HFFc6 (cell line): ENCODE results near the gene TRPM2. TPM values are rescaled to one million over a fixed set of nuclear protein-coding genes. Genes with fewer than 3 reads are reported as not detected.

Source experiments
- DNase-seq: peaks from one replicate; pipeline ENCODE4 v3.0.0-alpha.2; 2018
- H3K27ac Mint-ChIP-seq: 2 replicates; pipeline ENCODE4 v1.8.0; 2020; ENCODE audit warnings: mild to moderate bottlenecking, mixed read lengths
- H3K27me3 Mint-ChIP-seq: 2 replicates; pipeline ENCODE4 v1.8.0; 2021; ENCODE audit warnings: mild to moderate bottlenecking, moderate library complexity, mixed read lengths; ENCODE audit not compliant: insufficient read depth
- H3K36me3 Mint-ChIP-seq: 2 replicates; pipeline ENCODE4 v1.8.0; 2021; ENCODE audit warnings: low read depth, mixed read lengths
- H3K4me1 Mint-ChIP-seq: 2 replicates; pipeline ENCODE4 v1.8.0; 2020; ENCODE audit warnings: low read depth, mixed read lengths
- H3K4me3 Mint-ChIP-seq: 2 replicates; pipeline ENCODE4 v1.8.0; 2020; ENCODE audit warnings: mild to moderate bottlenecking, moderate library complexity, mixed read lengths
- H3K9me3 Mint-ChIP-seq: 2 replicates; pipeline ENCODE4 v1.8.0; 2020; ENCODE audit warnings: mild to moderate bottlenecking, mixed read lengths
- CTCF ChIP-seq: fragments of 200-600 bp; sonication (generic); IDR thresholded peaks from 2 replicates; pipeline ENCODE4 v1.5.0; 2021; ENCODE audit warnings: antibody characterized with exemption, mild to moderate bottlenecking
- long read RNA-seq: library from polyadenylated mRNA; unstranded; transcript quantifications from one replicate; pipeline ENCODE4 v2.0.0, GENCODE V29; 2019
- total RNA-seq, 6 experiments: library from RNA; stranded (reverse); fragmentation: NEBNext Ultra II Directional; extraction: Animal tissue kit (Norgen Biotek cat#: 25700); gene quantifications; 2 replicates in 1 of 6; 3 replicates in 5 of 6; pipeline ENCODE4 v1.2.3, GENCODE V29; 2021

TRPM2 gene
- under 1 TPM in 4 of 6 experiments, not detected in 2; 0.09 to 0.31 (median 0.20) TPM for total RNA-seq
- long read RNA-seq, result 0 reads

- Mint-ChIP-seq H3K4me1 (no peaks in the 10 kb centered on the region), H3K9me3 (peaks cover 2% of the 10 kb centered on the region; the same call in 1 of the 2 replicates), H3K4me3 (no peak within 1 kb of the TSS), H3K36me3 (no peaks in the 10 kb centered on the region), H3K27ac (no peak within 1 kb of the TSS), H3K27me3 (peaks cover 53% of the 10 kb centered on the region)
- no peak for TF ChIP-seq CTCF
- no peak for DNase-seq
These were observed at the start of gene TRPM2 for GRCh38 chr21:44353191-44353970. Gene TRPM2 (plus strand): TSS chr21:44353621. CDS start chr21:44353701, 80 bp downstream.

- no peak for DNase-seq
- no peak for TF ChIP-seq CTCF
- no peak overlapping the region for H3K4me3 Mint-ChIP-seq
- no peaks in the 10 kb centered on the region for H3K9me3 Mint-ChIP-seq
- no peaks in the 10 kb centered on the region for H3K36me3 Mint-ChIP-seq
- H3K27me3 Mint-ChIP-seq, result peaks cover 5% of the 10 kb centered on the region
- peaks cover 19% of the 10 kb centered on the region for H3K4me1 Mint-ChIP-seq
- no peak overlapping the region for H3K27ac Mint-ChIP-seq
These were observed 49.3 kb upstream of the TRPM2 start for GRCh38 chr21:44304011-44304616.

GRCh38 chr21:44304877-44305293 is 48.5 kb upstream of the TRPM2 start:
- Mint-ChIP-seq H3K36me3 (no peaks in the 10 kb centered on the region), H3K4me1 (peaks cover 16% of the 10 kb centered on the region), H3K4me3 (no peak overlapping the region), H3K9me3 (no peaks in the 10 kb centered on the region), H3K27me3 (peaks cover 5% of the 10 kb centered on the region), H3K27ac (no peak overlapping the region)
- peak; percentile 77 for TF ChIP-seq CTCF
- no peak for DNase-seq

GRCh38 chr21:44305691-44306090 is 47.7 kb upstream of the TRPM2 start:
- peaks cover 15% of the 10 kb centered on the region for H3K4me1 Mint-ChIP-seq
- H3K27ac Mint-ChIP-seq, result no peak overlapping the region
- no peak for TF ChIP-seq CTCF
- no peak overlapping the region for H3K4me3 Mint-ChIP-seq
- H3K27me3 Mint-ChIP-seq, result peaks cover 5% of the 10 kb centered on the region
- no peaks in the 10 kb centered on the region for H3K9me3 Mint-ChIP-seq
- no peak for DNase-seq
- H3K36me3 Mint-ChIP-seq, result no peaks in the 10 kb centered on the region

GRCh38 chr21:44306936-44307704 is 46.3 kb upstream of the TRPM2 start:
- no peak for TF ChIP-seq CTCF
- Mint-ChIP-seq H3K9me3 (no peaks in the 10 kb centered on the region), H3K36me3 (peaks cover 7% of the 10 kb centered on the region), H3K27ac (no peak overlapping the region), H3K4me1 (peaks cover 7% of the 10 kb centered on the region), H3K27me3 (peaks cover 2% of the 10 kb centered on the region), H3K4me3 (no peak overlapping the region)
- no peak for DNase-seq
